Liver (tissue), 9 donors: ENCODE measurements around the gene UPK2. TPM values are rescaled to one million over a fixed set of nuclear protein-coding genes. Genes with fewer than 3 reads are reported as not detected.
A peak's percentile ranks its signal among the peaks of the same experiment; 100 is the strongest.

Experiments
- DNase-seq: peaks from one replicate; pipeline ENCODE4 v3.0.0-alpha.2; 2017; ENCODE audit warnings: low spot score
- H3K27ac ChIP-seq, 2 donors: one replicate each; pipeline ENCODE4 v1.7.0; 2013; ENCODE audit warnings: inconsistent platforms in 2 of 2, low read length in 2 of 2, control low read depth in 1 of 2, low read depth in 1 of 2, mild to moderate bottlenecking in 1 of 2
- H3K27me3 ChIP-seq, 4 donors: one replicate each; pipeline versions ENCODE4 v1.6.1 to v1.7.0; 2013; ENCODE audit warnings: low read length in 3 of 4, inconsistent platforms in 1 of 4, mild to moderate bottlenecking in 1 of 4, moderate library complexity in 1 of 4; ENCODE audit not compliant: control insufficient read depth in 4 of 4, insufficient read depth in 4 of 4
- H3K36me3 ChIP-seq, 4 donors: one replicate each; pipeline versions ENCODE4 v1.6.1 to v1.7.0; 2013; ENCODE audit warnings: low read length in 3 of 4, mild to moderate bottlenecking in 3 of 4, low read depth in 1 of 4, moderate library complexity in 1 of 4; ENCODE audit not compliant: control insufficient read depth in 4 of 4, insufficient read depth in 3 of 4
- H3K4me1 ChIP-seq, 4 donors: one replicate each; pipeline versions ENCODE4 v1.6.1 to v1.7.0; 2013; ENCODE audit warnings: low read length in 3 of 4, mild to moderate bottlenecking in 3 of 4, moderate library complexity in 1 of 4; ENCODE audit not compliant: control insufficient read depth in 4 of 4, insufficient read depth in 4 of 4
- H3K4me3 ChIP-seq, 3 donors: one replicate each; pipeline versions ENCODE4 v1.6.1 to v1.7.0; 2013; ENCODE audit warnings: low read length in 3 of 3, control low read depth in 1 of 3, low read depth in 1 of 3, mild to moderate bottlenecking in 1 of 3
- H3K9ac ChIP-seq, 2 donors: one replicate each; pipeline ENCODE4 v1.7.0; 2013; ENCODE audit warnings: low read length in 2 of 2, mild to moderate bottlenecking in 2 of 2, moderate library complexity in 2 of 2, control low read depth in 1 of 2, low read depth in 1 of 2
- H3K9me3 ChIP-seq, 4 donors: one replicate each; pipeline versions ENCODE4 v1.6.1 to v1.7.0; 2013; ENCODE audit warnings: low read length in 3 of 4; ENCODE audit not compliant: control insufficient read depth in 4 of 4
- EGR1 ChIP-seq, 2 donors: IDR thresholded peaks; 2 replicates each; pipeline ENCODE4 v1.6.1; 2016 to 2018; ENCODE audit warnings: antibody characterized with exemption in 2 of 2, low read depth in 2 of 2
- FOXA1 ChIP-seq: IDR thresholded peaks from 2 replicates; pipeline ENCODE4 v1.6.1; 2016; ENCODE audit warnings: antibody characterized with exemption
- FOXA2 ChIP-seq: IDR thresholded peaks from 2 replicates; pipeline ENCODE4 v1.6.1; 2016; ENCODE audit warnings: antibody characterized with exemption
- GABPA ChIP-seq, 2 donors: IDR thresholded peaks in 1 of 2; conservative IDR thresholded peaks in 1 of 2; 2 replicates each; pipeline ENCODE4 v1.6.1; 2016; ENCODE audit warnings: antibody characterized with exemption in 2 of 2, mild to moderate bottlenecking in 1 of 2, moderate library complexity in 1 of 2
- HNF4A ChIP-seq, 2 donors: conservative IDR thresholded peaks; 2 replicates each; pipeline ENCODE4 v1.6.1; 2016; ENCODE audit warnings: antibody characterized with exemption in 2 of 2, mild to moderate bottlenecking in 2 of 2
- HNF4G ChIP-seq: IDR thresholded peaks from 2 replicates; pipeline ENCODE4 v1.6.1; 2016; ENCODE audit warnings: antibody characterized with exemption
- JUND ChIP-seq, 2 donors: IDR thresholded peaks; 2 replicates each; pipeline ENCODE4 v1.6.1; 2016; ENCODE audit warnings: antibody characterized with exemption in 2 of 2
- NR2F2 ChIP-seq: IDR thresholded peaks from 2 replicates; pipeline ENCODE4 v1.6.1; 2016; ENCODE audit warnings: antibody characterized with exemption
- RAD21 ChIP-seq, 2 donors: IDR thresholded peaks; 2 replicates each; pipeline ENCODE4 v1.6.1; 2016; ENCODE audit warnings: antibody characterized with exemption in 2 of 2, mild to moderate bottlenecking in 2 of 2
- RXRA ChIP-seq, 2 donors: IDR thresholded peaks; 2 replicates each; pipeline ENCODE4 v1.6.1; 2017 to 2018; ENCODE audit warnings: antibody characterized with exemption in 2 of 2, mild to moderate bottlenecking in 1 of 2
- SP1 ChIP-seq: IDR thresholded peaks from 2 replicates; pipeline ENCODE4 v1.6.1; 2018; ENCODE audit warnings: antibody characterized with exemption, mild to moderate bottlenecking
- TAF1 ChIP-seq: conservative IDR thresholded peaks from 2 replicates; pipeline ENCODE4 v1.6.1; 2016; ENCODE audit warnings: antibody characterized with exemption, mild to moderate bottlenecking
- YY1 ChIP-seq: IDR thresholded peaks from 2 replicates; pipeline ENCODE4 v1.6.1; 2016; ENCODE audit warnings: antibody characterized with exemption, mild to moderate bottlenecking
- WGBS: extraction: QIAGEN DNeasy Blood & Tissue Kit; methylation state at CpG from one replicate; pipeline ENCODE4 v1.1.7; 2013; 5-methylcytosine and 5-hydroxymethylcytosine counted together
- polyA plus RNA-seq, 2 donors: library from polyadenylated mRNA; stranded (reverse) in 1 of 2; unstranded in 1 of 2; fragments of 200-250 nt in 1 of 2; fragments of >200 nt in 1 of 2; fragmentation: Nextera tagmentation in 1 of 2; extraction: Ambion mirVana in 1 of 2; gene quantifications; one replicate each; pipeline versions ENCODE4 v1.2.1 to v1.2.3, GENCODE V29; 2013 to 2015
- total RNA-seq, 2 donors: library from RNA; depleted of rRNA; stranded (reverse); fragments of >200 nt; gene quantifications; one replicate each; pipeline ENCODE4 v1.2.3, GENCODE V29; 2014
- TF ChIP-seq, protein P1 (sequence below): IDR thresholded peaks from 2 replicates; pipeline ENCODE4 v1.6.1; 2016; ENCODE audit warnings: antibody characterized with exemption
- TF ChIP-seq, protein P2 (sequence below): IDR thresholded peaks from 2 replicates; pipeline ENCODE4 v1.6.1; 2016; ENCODE audit warnings: antibody characterized with exemption
- TF ChIP-seq, protein P3 (sequence below): IDR thresholded peaks from 2 replicates; pipeline ENCODE4 v1.6.1; 2016; ENCODE audit warnings: antibody characterized with exemption, mild to moderate bottlenecking
- TF ChIP-seq, protein P4 (sequence below): fragments of 150-350 bp; IDR thresholded peaks from 2 replicates; pipeline ENCODE4 v1.5.1; 2017; ENCODE audit warnings: improper control_type of control experiment, low read depth, low read length; ENCODE audit not compliant: missing input control
- donor health status: healthy.
- donor health status: healthy.
- donor health status: healthy.
- donor health status: healthy.
- donor health status: healthy.

Gene UPK2
- total and polyA plus RNA-seq, 4 donors: not detected

DNA sequence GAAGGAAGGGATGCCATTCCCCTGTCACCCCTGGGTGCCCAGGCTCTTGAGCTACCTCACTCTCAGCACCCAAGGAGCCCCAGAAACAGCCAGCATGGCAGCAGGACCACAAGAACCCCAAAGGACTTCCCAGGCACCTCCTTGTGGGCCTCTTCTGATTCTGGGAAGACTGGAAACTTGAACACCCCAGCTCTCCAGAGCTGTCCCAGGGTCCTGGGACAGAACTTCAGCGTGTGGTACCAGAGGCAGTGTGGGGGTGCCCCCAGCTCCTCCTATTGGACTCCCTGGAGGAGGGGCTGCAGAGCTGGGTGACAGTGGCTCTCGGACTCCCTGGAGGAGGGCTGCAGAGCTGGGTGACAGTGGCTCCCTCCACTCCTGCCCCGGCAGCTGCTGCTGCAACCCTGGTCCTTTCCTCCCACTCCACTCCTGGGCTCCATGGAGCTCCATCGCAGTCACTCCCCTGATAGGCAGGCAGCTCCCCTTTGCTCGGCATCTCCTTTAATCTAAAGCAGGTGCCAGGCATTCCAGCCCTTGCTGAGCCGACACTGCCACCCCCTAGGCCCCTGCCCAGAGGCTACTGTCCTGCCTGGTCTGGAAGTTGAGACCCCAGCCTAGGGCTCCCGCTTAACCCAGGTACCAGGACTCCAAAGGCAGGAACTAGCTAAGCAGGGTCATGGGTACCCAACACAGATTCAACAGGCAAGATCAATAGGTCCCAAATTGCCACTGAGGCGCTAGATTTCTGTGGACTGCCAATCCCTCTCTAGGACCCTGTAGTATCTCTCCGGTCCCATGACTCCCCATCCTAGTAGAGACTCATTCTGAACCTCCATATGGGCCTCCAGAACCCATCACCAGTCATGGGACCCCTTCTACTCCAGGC, 33.1 kb upstream of the UPK2 start:
- Histone ChIP-seq H3K27ac (peak overlapping the region; percentile 91 to 94), H3K36me3 (no peaks in the 10 kb centered on the region), H3K9ac (peak overlapping the region; percentile 52 to 68), H3K27me3 (no peaks in the 10 kb centered on the region), H3K4me3 (peak overlapping the region; percentile 47 to 85 (median 75)), H3K9me3 (no peaks in the 10 kb centered on the region), H3K4me1 (peaks cover 20 to 78% (median 70%) of the 10 kb centered on the region in 4 donors)
- DNase-seq: no peak
- WGBS: 38% methylated on average over 9 of the region's 9 CpGs
- no peak for TF ChIP-seq SP1
- TF ChIP-seq, protein P1, sequence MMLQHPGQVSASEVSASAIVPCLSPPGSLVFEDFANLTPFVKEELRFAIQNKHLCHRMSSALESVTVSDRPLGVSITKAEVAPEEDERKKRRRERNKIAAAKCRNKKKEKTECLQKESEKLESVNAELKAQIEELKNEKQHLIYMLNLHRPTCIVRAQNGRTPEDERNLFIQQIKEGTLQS: no peak
- TF ChIP-seq YY1: no peak
- no peak for TF ChIP-seq EGR1 (IDR thresholded peaks at IDR 0.05; ENCODE audit: low read depth in 2 of 2)
- TF ChIP-seq, protein P2, sequence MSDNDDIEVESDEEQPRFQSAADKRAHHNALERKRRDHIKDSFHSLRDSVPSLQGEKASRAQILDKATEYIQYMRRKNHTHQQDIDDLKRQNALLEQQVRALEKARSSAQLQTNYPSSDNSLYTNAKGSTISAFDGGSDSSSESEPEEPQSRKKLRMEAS: no peak
- no peak for TF ChIP-seq FOXA1
- TF ChIP-seq TAF1: no peak
- no peak for TF ChIP-seq JUND (IDR thresholded peaks at IDR 0.05)
- TF ChIP-seq HNF4G: no peak

DNA sequence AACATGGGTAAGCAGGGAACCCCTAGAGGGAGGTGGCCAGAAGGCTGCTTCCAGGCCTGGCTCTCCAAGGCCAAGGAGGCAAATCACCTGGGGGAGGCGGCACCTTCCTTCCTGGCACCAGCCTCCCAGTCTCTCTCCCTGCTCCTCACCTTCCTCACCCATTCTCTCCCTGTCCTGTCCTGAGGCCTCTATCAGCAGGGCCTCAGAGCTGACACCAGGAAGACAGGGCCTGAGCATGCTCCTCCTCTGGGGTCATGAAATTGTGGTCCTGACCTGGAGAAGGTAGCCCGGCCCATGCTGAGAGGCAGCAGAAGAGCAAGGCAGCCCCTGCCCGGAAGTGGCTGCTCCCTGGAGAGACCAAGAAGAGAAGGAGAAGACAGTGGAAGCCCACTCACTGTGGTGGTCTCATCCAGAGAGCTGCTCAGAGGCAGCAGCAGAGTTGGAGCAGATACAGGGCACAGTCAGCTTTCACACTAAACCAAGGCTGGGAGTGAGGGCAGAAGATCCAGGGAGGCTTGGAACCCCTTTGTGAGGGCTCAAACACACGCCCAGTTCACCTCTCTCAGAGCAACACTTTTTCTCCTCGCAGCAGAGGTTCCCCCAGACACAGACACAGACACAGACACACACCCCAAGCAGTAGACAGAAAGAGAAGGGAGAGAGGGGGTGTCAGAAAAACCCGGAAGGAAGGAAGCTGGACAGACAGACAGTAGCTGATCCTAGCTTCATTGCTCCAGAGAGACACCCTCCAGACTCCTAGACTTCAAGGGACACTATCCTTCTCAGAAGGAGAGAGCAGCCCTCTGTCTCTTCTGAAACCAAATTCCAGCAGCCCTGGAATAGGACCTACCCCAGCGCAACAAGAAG, 32.1 kb upstream of the UPK2 start:
- H3K4me1 ChIP-seq: peaks cover 18 to 76% (median 67%) of the 10 kb centered on the region in 4 donors
- H3K4me3 ChIP-seq: peak overlapping the region; percentile 75 to 85 (median 76)
- DNase-seq: no peak
- no peaks in the 10 kb centered on the region for H3K27me3 ChIP-seq
- H3K9me3 ChIP-seq: no peaks in the 10 kb centered on the region
- H3K27ac ChIP-seq: peak overlapping the region; percentile 91 to 94
- peak overlapping the region; percentile 68 to 72 for H3K9ac ChIP-seq
- TF ChIP-seq FOXA2: no peak
- TF ChIP-seq, protein P3, sequence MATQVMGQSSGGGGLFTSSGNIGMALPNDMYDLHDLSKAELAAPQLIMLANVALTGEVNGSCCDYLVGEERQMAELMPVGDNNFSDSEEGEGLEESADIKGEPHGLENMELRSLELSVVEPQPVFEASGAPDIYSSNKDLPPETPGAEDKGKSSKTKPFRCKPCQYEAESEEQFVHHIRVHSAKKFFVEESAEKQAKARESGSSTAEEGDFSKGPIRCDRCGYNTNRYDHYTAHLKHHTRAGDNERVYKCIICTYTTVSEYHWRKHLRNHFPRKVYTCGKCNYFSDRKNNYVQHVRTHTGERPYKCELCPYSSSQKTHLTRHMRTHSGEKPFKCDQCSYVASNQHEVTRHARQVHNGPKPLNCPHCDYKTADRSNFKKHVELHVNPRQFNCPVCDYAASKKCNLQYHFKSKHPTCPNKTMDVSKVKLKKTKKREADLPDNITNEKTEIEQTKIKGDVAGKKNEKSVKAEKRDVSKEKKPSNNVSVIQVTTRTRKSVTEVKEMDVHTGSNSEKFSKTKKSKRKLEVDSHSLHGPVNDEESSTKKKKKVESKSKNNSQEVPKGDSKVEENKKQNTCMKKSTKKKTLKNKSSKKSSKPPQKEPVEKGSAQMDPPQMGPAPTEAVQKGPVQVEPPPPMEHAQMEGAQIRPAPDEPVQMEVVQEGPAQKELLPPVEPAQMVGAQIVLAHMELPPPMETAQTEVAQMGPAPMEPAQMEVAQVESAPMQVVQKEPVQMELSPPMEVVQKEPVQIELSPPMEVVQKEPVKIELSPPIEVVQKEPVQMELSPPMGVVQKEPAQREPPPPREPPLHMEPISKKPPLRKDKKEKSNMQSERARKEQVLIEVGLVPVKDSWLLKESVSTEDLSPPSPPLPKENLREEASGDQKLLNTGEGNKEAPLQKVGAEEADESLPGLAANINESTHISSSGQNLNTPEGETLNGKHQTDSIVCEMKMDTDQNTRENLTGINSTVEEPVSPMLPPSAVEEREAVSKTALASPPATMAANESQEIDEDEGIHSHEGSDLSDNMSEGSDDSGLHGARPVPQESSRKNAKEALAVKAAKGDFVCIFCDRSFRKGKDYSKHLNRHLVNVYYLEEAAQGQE: no peak
- TF ChIP-seq, protein P1: no peak
- no peak for TF ChIP-seq RAD21 (IDR thresholded peaks at IDR 0.05)
- TF ChIP-seq, protein P4, sequence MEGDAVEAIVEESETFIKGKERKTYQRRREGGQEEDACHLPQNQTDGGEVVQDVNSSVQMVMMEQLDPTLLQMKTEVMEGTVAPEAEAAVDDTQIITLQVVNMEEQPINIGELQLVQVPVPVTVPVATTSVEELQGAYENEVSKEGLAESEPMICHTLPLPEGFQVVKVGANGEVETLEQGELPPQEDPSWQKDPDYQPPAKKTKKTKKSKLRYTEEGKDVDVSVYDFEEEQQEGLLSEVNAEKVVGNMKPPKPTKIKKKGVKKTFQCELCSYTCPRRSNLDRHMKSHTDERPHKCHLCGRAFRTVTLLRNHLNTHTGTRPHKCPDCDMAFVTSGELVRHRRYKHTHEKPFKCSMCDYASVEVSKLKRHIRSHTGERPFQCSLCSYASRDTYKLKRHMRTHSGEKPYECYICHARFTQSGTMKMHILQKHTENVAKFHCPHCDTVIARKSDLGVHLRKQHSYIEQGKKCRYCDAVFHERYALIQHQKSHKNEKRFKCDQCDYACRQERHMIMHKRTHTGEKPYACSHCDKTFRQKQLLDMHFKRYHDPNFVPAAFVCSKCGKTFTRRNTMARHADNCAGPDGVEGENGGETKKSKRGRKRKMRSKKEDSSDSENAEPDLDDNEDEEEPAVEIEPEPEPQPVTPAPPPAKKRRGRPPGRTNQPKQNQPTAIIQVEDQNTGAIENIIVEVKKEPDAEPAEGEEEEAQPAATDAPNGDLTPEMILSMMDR: no peak
- no peak for TF ChIP-seq NR2F2
- no peak for TF ChIP-seq JUND (IDR thresholded peaks at IDR 0.05)
- TF ChIP-seq, protein P2: no peak
- TF ChIP-seq GABPA (IDR thresholded peaks at IDR 0.05 in 1 of 2, conservative IDR thresholded peaks at IDR 0.05 in 1 of 2): no peak
- TF ChIP-seq HNF4G: no peak
- no peak for TF ChIP-seq SP1
- TF ChIP-seq HNF4A (conservative IDR thresholded peaks at IDR 0.05): no peak
- no peak for TF ChIP-seq YY1
- no peak for TF ChIP-seq TAF1
- no peak for TF ChIP-seq FOXA1
- no peak for TF ChIP-seq EGR1 (IDR thresholded peaks at IDR 0.05; ENCODE audit: low read depth in 2 of 2)
- TF ChIP-seq RXRA (IDR thresholded peaks at IDR 0.05): no peak
- H3K36me3 ChIP-seq: no peaks in the 10 kb centered on the region
- WGBS: 8% methylated on average over 7 of the region's 7 CpGs
